HepG2 (cell line): ENCODE measurements around the gene ZDHHC18.

Source experiments
- ARID3A ChIP-seq: IDR thresholded peaks from 2 replicates; pipeline ENCODE4 v1.6.1; 2012; ENCODE audit warnings: low read depth, low read length, improper control_type of control experiment
- KAT7 ChIP-seq: IDR thresholded peaks from 2 replicates; pipeline ENCODE4 v1.6.1; 2018; ENCODE audit warnings: borderline replicate concordance, missing compliant biosample characterization
- KLF13 ChIP-seq: sonication (generic); formaldehyde crosslinking; IDR thresholded peaks from 2 replicates; pipeline ENCODE4 v1.4.0; 2020; ENCODE audit warnings: mild to moderate bottlenecking, missing genetic modification reagents
- NFE2 ChIP-seq: sonication (generic); formaldehyde crosslinking; IDR thresholded peaks from 2 replicates; pipeline ENCODE4 v1.4.0; 2020; ENCODE audit warnings: missing genetic modification reagents
- SRF ChIP-seq: IDR thresholded peaks from 2 replicates; pipeline ENCODE4 v1.6.1; 2011; ENCODE audit warnings: mild to moderate bottlenecking, low read depth, low read length, moderate library complexity
- TAF15 ChIP-seq: fragments of 200-400 bp; formaldehyde crosslinking; IDR thresholded peaks from one replicate; pipeline ENCODE4 v1.6.1; 2018; ENCODE audit warnings: mild to moderate bottlenecking, low read depth, low read length; ENCODE audit not compliant: poor library complexity, severe bottlenecking
- TCF7L2 ChIP-seq: IDR thresholded peaks from 2 replicates; pipeline ENCODE4 v1.6.1; 2011; ENCODE audit warnings: mild to moderate bottlenecking, low read depth, low read length, moderate library complexity
- ZNF749 ChIP-seq: sonication (generic); formaldehyde crosslinking; IDR thresholded peaks from 2 replicates; pipeline ENCODE4 v1.8.0; 2022; ENCODE audit warnings: mild to moderate bottlenecking, missing genetic modification reagents, moderate library complexity, borderline replicate concordance

- no peak for TF ChIP-seq NFE2 (CRISPR knock-in tag)
- no peak for TF ChIP-seq KLF13 (CRISPR knock-in tag)
- TF ChIP-seq TCF7L2, result no peak
- no peak for TF ChIP-seq ARID3A
- no peak for TF ChIP-seq SRF
- TF ChIP-seq KAT7 (CRISPR knock-in tag), result peak; percentile 57; the same call in 1 of the 2 replicates
- no peak for TF ChIP-seq TAF15
- TF ChIP-seq ZNF749 (CRISPR knock-in tag), result no peak
Measured at GRCh38 chr1:26864610-26865480, 38.4 kb downstream of the ZDHHC18 start.
